PC-9 (cell line): ENCODE measurements around the gene ACSL3. TPM values are rescaled to one million over a fixed set of nuclear protein-coding genes. Genes with fewer than 3 reads are reported as not detected.

Source experiments
- BruUV-seq: library from RNA; stranded (reverse); fragments of 400-500 nt; replicated peaks from 2 replicates; lab custom pipeline; 2021; lab: Mats Ljungman, UMichigan
- CTCF ChIA-PET: fragments of 300-600 bp; sonication (Branson Sonifier 250); formaldehyde crosslinking; loops from one replicate; lab custom pipeline; 2022; ENCODE audit warnings: antibody characterized with exemption; lab: Charles Lee
- POLR2A ChIA-PET: fragments of 300-600 bp; sonication (Branson Sonifier 250); formaldehyde crosslinking; loops from one replicate; lab custom pipeline; 2022; ENCODE audit warnings: antibody characterized with exemption; ENCODE audit not compliant: unreplicated experiment; lab: Charles Lee
- DNase-seq, 2 experiments: peaks; one replicate each; pipeline versions ENCODE4 v3.0.0 to v3.0.0-alpha.2; 2015 to 2022; ENCODE audit warnings: mixed read lengths in 1 of 2
- H2AFZ ChIP-seq: fragments of 200-600 bp; sonication (generic); 2 replicates; pipeline ENCODE4 v1.8.1; 2017; ENCODE audit warnings: antibody characterized with exemption
- H3F3A ChIP-seq: fragments of 200-600 bp; sonication (generic); 2 replicates; pipeline ENCODE4 v1.8.1; 2017; ENCODE audit warnings: antibody characterized with exemption, mild to moderate bottlenecking, low read depth; ENCODE audit not compliant: insufficient read depth
- H3K27ac ChIP-seq: fragments of 200-600 bp; sonication (generic); 2 replicates; pipeline ENCODE4 v1.6.1; 2016; ENCODE audit warnings: mixed run types
- H3K27me3 ChIP-seq: fragments of 200-600 bp; sonication (generic); 2 replicates; pipeline ENCODE4 v1.6.1; 2016; ENCODE audit warnings: low read depth, mixed run types; ENCODE audit not compliant: insufficient read depth
- H3K36me3 ChIP-seq: fragments of 200-600 bp; sonication (generic); 2 replicates; pipeline ENCODE4 v1.6.1; 2016; ENCODE audit warnings: low read depth, mixed run types
- H3K4me1 ChIP-seq: fragments of 200-600 bp; sonication (generic); replicated peaks from 2 replicates; pipeline ENCODE4 v1.6.1; 2016; ENCODE audit warnings: mixed run types; ENCODE audit not compliant: insufficient read depth
- H3K4me2 ChIP-seq: fragments of 200-600 bp; sonication (generic); 2 replicates; pipeline ENCODE4 v1.6.1; 2017; ENCODE audit warnings: mixed run types
- H3K4me3 ChIP-seq: fragments of 200-600 bp; sonication (generic); 2 replicates; pipeline ENCODE4 v1.6.1; 2016; ENCODE audit warnings: mixed run types
- H3K79me2 ChIP-seq: fragments of 200-600 bp; sonication (generic); 2 replicates; pipeline ENCODE4 v1.6.1; 2017; ENCODE audit warnings: low read depth, mixed run types
- H3K9me2 ChIP-seq: fragments of 200-600 bp; sonication (generic); 2 replicates; pipeline ENCODE4 v1.8.1; 2017; ENCODE audit warnings: mild to moderate bottlenecking; ENCODE audit not compliant: insufficient read depth
- H3K9me3 ChIP-seq: fragments of 200-600 bp; sonication (generic); 2 replicates; pipeline ENCODE4 v1.8.1; 2016; ENCODE audit warnings: low read depth; ENCODE audit not compliant: insufficient read depth
- H4K20me1 ChIP-seq: fragments of 200-600 bp; sonication (generic); 2 replicates; pipeline ENCODE4 v1.8.1; 2017; ENCODE audit not compliant: insufficient read depth
- CTCF ChIP-seq: fragments of 200-600 bp; sonication (generic); conservative IDR thresholded peaks from 2 replicates; pipeline ENCODE4 v1.6.1; 2017; ENCODE audit warnings: mixed run types, antibody characterized with exemption, mild to moderate bottlenecking, moderate library complexity
- EZH2 ChIP-seq: fragments of 200-600 bp; sonication (generic); IDR thresholded peaks from 2 replicates; pipeline ENCODE4 v1.8.0; 2017; ENCODE audit warnings: antibody characterized with exemption, low read depth
- intact Hi-C: fragments of 100-400 bp; cut with micrococcal nuclease; formaldehyde crosslinking; loops from one replicate; pipeline ENCODE4 v1.10.0; 2022; ENCODE audit not compliant: unreplicated experiment
- total RNA-seq: library from RNA; stranded (reverse); gene quantifications from 2 replicates; pipeline ENCODE4 v1.2.3, GENCODE V29; 2021

ACSL3 gene
- total RNA-seq, 1 experiment from 2014 or later, result 446 TPM

GRCh38 chr2:222963641-222964040 is 102.8 kb downstream of the ACSL3 start:
- POLR2A ChIA-PET, result no interaction called here
- BruUV-seq, result no TSS peak

GRCh38 chr2:222964376-222965031 is 103.7 kb downstream of the ACSL3 start:
- H3K9me2 ChIP-seq, result 0 out of 2 replicates have a peak, but pooled peaks cover 6% of the 10 kb centered on the region
- no peak overlapping the region for H2AFZ ChIP-seq
- peaks cover 6% of the 10 kb centered on the region for H3K4me1 ChIP-seq
- TF ChIP-seq EZH2 (no peak), CTCF (no peak)
- no peaks in the 10 kb centered on the region for H4K20me1 ChIP-seq
- CTCF ChIA-PET, result interaction anchor here (0.6 kb wide), 1 partner anchor 36 kb away, joined by 3 read pairs; no protein-coding TSS in a partner anchor
- intact Hi-C loops, result no loop called here
- no peak overlapping the region for H3K4me2 ChIP-seq
- BruUV-seq, result no TSS peak
- no peak overlapping the region for H3K4me3 ChIP-seq
- POLR2A ChIA-PET, result no interaction called here
- no peak overlapping the region for H3K27ac ChIP-seq
- H3K27me3 ChIP-seq, result no peaks in the 10 kb centered on the region
- H3K9me3 ChIP-seq, result no peaks in the 10 kb centered on the region; the same call in 1 of the 2 replicates
- H3F3A ChIP-seq, result no peaks in the 10 kb centered on the region; the same call in 1 of the 2 replicates
- H3K36me3 ChIP-seq, result no peaks in the 10 kb centered on the region
- H3K79me2 ChIP-seq, result no peaks in the 10 kb centered on the region
- no peak for DNase-seq

More at GRCh38 chr2:222963641-222964040, 102.8 kb downstream of the ACSL3 start:
- Histone ChIP-seq H3K9me2 (0 out of 2 replicates have a peak, but pooled peaks cover 6% of the 10 kb centered on the region), H3F3A (peaks cover 5% of the 10 kb centered on the region; the same call in 1 of the 2 replicates), H3K4me2 (no peak overlapping the region), H3K27me3 (no peaks in the 10 kb centered on the region), H3K27ac (no peak overlapping the region), H4K20me1 (no peaks in the 10 kb centered on the region), H3K4me1 (peaks cover 13% of the 10 kb centered on the region), H3K36me3 (no peaks in the 10 kb centered on the region), H2AFZ (no peak overlapping the region), H3K4me3 (no peak overlapping the region), H3K9me3 (no peaks in the 10 kb centered on the region; the same call in 1 of the 2 replicates), H3K79me2 (no peaks in the 10 kb centered on the region)
- intact Hi-C loops, result no loop called here
- TF ChIP-seq EZH2 (no peak), CTCF (no peak)
- CTCF ChIA-PET, result no interaction called here
- DNase-seq, result no peak

GRCh38 chr2:222965555-222965954 is 104.7 kb downstream of the ACSL3 start:
- Histone ChIP-seq H4K20me1 (no peaks in the 10 kb centered on the region), H3K9me2 (0 out of 2 replicates have a peak, but pooled peaks cover 6% of the 10 kb centered on the region), H3K79me2 (no peaks in the 10 kb centered on the region), H2AFZ (no peak overlapping the region), H3K4me2 (no peak overlapping the region), H3K27me3 (no peaks in the 10 kb centered on the region), H3K4me3 (no peak overlapping the region), H3K4me1 (no peaks in the 10 kb centered on the region), H3F3A (no peaks in the 10 kb centered on the region), H3K36me3 (no peaks in the 10 kb centered on the region), H3K27ac (no peak overlapping the region), H3K9me3 (no peaks in the 10 kb centered on the region; the same call in 1 of the 2 replicates)
- intact Hi-C loops, result no loop called here
- CTCF ChIA-PET, result interaction anchor here (0.7 kb wide), 1 partner anchor 494 kb away, joined by 3 read pairs; no protein-coding TSS in a partner anchor
- no peak for DNase-seq
- no TSS peak for BruUV-seq
- POLR2A ChIA-PET, result no interaction called here
- TF ChIP-seq EZH2, result no peak
- TF ChIP-seq CTCF, result no peak
